Measurements from ENCODE around the gene NLRP1. TPM values are rescaled to one million over a fixed set of nuclear protein-coding genes. Genes with fewer than 3 reads are reported as not detected.

NLRP1 gene
- polyA plus RNA-seq, 10 donors, result 45.0 to 79.3 (median 60.6) TPM

GRCh38 chr17:5485270-5486205 is 98.8 kb downstream of the NLRP1 start, which contains the start of gene DERL2:
DERL2 (minus strand) TSS chr17:5486178; CDS start chr17:5486161, 17 bp downstream.
- peak in 1 of 3 donors; percentile 9 for DNase-seq

- no peak for DNase-seq
Measured at GRCh38 chr17:5481451-5481850, 102.9 kb downstream of the NLRP1 start.

GRCh38 chr17:5480962-5481361 is 103.3 kb downstream of the NLRP1 start:
- DNase-seq, result no peak

DNA sequence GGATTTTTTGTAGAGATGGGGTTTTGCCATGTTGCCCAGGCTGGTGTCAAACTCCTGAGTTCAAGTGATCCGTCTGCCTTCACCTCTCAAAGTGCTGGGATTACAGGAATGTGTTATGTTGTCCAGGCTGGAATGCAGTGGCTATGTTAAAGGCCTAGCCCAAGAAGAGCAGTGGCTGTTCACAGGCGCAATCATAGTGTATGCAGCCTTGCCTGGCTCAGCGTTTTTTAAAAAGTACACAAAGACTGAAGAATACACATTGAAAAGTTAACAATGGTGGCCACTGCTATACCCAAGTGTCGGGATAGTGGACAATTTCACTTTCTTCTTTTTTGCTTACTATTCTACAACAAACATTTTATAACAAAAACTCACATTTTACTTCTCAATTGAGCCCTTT is 105.3 kb downstream of the NLRP1 start:
- DNase-seq, result no peak

GRCh38 chr17:5473906-5474305 is 110.4 kb downstream of the NLRP1 start:
- DNase-seq, result no peak

DNA sequence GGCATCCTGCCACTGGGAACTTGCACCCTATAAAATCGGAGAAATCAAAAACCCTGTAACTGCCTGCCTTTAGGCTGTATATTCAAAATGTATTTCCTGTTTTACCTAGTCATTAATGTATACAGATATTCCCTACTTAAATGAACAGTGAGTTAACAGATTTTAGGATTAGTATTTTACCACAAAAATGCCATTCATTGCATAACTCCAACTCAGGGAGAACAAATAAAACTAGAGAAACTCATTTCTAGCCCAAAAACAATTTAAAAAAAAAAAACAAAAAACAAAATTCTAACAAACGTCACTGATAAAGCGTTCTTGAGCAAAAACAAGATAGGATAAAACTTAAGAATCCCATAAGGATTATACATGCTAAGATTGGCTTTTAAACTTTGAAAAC is 111.8 kb downstream of the NLRP1 start:
- no peak for DNase-seq

GRCh38 chr17:5468075-5468473 is 116.2 kb downstream of the NLRP1 start:
- DNase-seq, result peak in 1 of 3 donors; percentile 35

DNA sequence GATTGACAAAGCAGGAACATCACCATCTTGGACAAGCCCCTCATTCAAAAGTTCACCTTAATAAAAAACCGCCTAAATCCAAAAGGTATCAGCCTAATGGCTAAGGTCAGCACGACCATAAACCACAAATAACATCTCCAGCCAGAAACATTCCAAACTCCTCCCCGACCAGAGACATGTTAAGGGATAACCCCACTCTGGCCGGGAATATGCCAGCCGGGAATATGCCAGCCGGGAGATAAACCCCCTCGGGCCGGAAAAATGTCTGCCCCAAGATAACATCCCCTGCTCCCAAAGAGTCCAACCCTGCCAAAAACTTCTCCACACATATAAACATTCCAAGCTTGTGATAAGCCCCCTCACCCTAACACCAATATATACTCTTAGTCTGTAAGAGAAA is 116.9 kb downstream of the NLRP1 start:
- DNase-seq, result no peak

DNA sequence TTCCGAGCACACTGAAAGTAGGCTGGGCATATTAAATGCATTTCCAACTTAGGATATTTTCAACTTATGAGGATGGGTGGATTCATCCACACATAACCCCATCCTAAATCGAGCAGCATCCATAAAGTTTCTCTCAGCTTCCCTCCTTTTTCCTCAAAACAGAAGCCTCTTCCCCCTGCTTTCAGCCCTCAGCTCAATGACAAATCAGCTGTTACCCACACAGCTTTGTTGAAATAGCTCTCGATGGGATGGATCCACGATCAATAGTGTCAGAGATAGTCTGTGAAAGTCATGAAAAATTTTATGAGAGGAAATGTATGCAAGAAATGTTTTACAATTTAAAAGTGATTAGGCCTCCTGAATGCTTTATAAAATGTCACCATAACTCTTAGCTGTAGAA is 118.0 kb downstream of the NLRP1 start:
- DNase-seq, result no peak

GRCh38 chr17:5464717-5465507 is 119.4 kb downstream of the NLRP1 start:
- DNase-seq, result no peak

Other genes starting within 250 kb of the NLRP1 start
- 10 to 100 TPM; 40.4 to 52.3 (median 43.9) TPM for gene NUP88, start 164.8 kb downstream of the NLRP1 start, polyA plus RNA-seq (ENCODE audit: insufficient read length in 10 of 10)
- 10 to 100 TPM; 40.0 to 57.0 (median 47.0) TPM for gene RPAIN, start 164.3 kb downstream of the NLRP1 start, polyA plus RNA-seq (ENCODE audit: insufficient read length in 10 of 10)
- 100 to 1,000 TPM; 104 to 132 (median 119) TPM for gene C1QBP, start 145.4 kb downstream of the NLRP1 start, polyA plus RNA-seq (ENCODE audit: insufficient read length in 10 of 10)
- 10 to 100 TPM; 10.0 to 15.6 (median 12.7) TPM for gene DHX33, start 115.5 kb downstream of the NLRP1 start, polyA plus RNA-seq (ENCODE audit: insufficient read length in 10 of 10)
- 10 to 100 TPM; 38.8 to 57.3 (median 48.1) TPM for gene DERL2, start 98.3 kb downstream of the NLRP1 start, polyA plus RNA-seq (ENCODE audit: insufficient read length in 10 of 10)
- gene MIS12, start 97.9 kb downstream of the NLRP1 start, polyA plus RNA-seq (ENCODE audit: insufficient read length in 10 of 10), result 10 to 100 TPM; 19.1 to 28.4 (median 24.1) TPM

Measured in muscle of back (tissue), 11 donors.